IPS DF 4.7 (cell line): ENCODE results near the gene GLYR1.

Experiments
- DNase-seq: peaks from one replicate; pipeline ENCODE4 v3.0.0-alpha.2; 2013; ENCODE audit warnings: low spot score; ENCODE audit errors: extremely low read depth

The GLYR1 gene

DNA sequence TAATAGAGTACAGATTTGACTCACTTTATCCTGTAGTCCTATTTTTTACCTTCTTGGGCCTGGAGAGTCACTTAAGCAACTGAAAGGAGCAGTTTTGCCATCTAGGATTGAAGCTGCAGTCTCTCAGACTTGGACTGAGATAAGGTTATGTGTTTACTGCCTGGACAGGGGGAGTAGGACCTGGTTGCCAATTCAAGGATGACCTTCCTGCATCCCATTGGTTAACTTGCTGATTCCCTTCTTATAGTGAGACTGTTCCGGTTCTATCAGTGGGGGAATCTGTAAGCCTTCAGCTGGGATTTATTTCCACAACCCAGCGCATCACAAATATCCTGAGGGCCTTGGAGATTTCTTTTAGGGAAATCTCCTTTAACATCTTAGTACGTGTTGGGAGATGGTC, 3.1 kb upstream of the GLYR1 start:
- no peak for DNase-seq

DNA sequence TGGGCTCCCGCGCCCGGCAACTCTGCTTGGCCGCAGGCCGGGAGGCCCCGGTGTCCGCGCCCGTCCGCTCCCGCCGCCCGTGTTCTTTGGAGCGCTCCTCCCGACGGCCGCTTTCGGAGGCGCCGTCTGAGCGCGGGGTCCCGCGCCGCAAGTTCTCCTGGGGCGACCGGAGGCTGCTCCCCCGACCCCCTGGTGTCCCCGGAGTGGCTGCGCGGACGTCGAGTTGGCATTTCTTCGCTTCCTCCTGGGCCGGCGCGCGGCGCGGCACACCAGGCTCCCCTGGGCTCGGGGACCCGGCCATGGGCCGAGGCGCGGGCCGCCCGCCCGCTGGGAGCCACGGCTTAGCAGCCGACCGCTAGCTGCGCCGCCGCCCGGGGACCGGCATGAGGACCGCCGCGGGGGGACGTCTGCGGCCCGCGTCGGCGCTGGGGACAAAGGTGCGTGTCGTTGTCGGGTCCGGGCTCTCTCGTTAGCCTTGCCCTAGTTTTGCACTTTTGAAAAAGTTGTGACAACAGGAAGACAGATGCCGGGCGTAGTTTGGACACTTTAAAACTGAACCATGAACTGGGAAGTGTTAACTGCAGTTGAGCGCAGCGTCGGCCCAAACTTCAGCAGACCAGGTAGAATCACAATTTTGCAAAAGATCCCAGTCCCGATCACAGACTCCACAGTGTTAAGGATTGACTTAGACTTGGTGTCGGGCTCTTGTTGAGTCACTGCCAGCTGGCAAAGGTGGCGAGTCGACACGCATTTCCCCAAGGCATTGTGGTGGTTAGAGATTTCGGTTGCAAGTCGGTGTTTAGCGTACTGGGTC, 893 bp upstream of the GLYR1 start:
- no peak for DNase-seq

GRCh38 chr16:4846503-4846900, 586 bp downstream of the GLYR1 start:
- no peak for DNase-seq

- no peak for DNase-seq
These were observed 6.1 kb downstream of the GLYR1 start for GRCh38 chr16:4840984-4841383.

GRCh38 chr16:4839942-4840341, 7.1 kb downstream of the GLYR1 start:
- DNase-seq = no peak

DNA sequence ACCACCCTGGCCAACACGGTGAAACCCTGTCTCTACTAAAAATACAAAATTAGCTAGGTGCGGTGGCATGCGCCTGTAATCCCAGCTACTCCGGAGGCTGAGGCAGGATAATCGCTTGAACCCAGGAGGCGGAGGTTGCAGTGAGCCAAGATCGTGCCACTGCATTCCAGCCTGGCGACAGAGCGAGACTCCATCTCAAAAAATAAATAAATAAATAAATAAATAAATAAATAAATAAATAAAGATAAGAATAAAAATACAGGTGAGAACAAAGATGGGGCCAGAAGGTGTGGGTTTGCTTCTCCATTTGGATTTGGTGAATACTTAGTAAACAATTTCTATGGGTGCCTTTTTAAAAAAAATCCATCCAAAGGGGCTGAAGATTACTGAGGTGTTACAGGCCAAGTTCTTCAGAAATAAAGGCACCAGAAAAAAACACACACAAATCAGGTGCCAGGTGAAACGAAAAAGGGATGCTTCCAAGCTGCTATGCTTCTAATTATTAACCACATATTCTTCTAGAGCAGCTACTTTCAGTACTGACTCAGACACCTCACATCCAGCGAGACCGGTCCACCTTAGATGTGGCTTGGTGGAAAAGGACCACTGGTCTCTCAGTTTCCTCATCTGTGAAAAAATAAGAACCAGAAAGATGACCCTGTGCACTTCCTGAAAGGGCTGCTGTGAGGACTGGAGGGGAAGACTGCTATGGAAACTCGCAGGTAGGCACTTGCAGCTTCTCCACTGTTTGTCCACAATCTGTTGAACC, 9.2 kb downstream of the GLYR1 start:
- no peak for DNase-seq

- DNase-seq = no peak
These were observed 10.4 kb downstream of the GLYR1 start for GRCh38 chr16:4836727-4837126.

DNA sequence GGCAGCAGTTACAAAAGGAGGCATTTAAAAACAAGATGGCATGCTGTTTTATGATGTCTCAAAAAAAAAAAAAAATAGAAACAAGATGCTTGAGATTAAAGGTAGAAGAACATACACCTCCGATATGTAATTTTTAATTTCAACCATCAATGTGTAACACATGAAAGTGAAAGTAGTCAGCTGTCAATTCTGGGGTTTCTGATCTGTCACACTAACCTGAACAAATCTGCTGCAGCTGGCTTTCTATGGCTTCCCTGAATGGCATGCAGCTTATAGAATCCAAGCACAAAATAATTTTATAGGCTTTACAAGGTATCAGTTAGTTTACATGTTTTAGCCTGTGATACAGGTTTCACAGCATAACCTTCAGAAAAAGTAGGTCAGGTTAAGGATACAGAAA, 13.5 kb downstream of the GLYR1 start:
- no peak for DNase-seq

DNA sequence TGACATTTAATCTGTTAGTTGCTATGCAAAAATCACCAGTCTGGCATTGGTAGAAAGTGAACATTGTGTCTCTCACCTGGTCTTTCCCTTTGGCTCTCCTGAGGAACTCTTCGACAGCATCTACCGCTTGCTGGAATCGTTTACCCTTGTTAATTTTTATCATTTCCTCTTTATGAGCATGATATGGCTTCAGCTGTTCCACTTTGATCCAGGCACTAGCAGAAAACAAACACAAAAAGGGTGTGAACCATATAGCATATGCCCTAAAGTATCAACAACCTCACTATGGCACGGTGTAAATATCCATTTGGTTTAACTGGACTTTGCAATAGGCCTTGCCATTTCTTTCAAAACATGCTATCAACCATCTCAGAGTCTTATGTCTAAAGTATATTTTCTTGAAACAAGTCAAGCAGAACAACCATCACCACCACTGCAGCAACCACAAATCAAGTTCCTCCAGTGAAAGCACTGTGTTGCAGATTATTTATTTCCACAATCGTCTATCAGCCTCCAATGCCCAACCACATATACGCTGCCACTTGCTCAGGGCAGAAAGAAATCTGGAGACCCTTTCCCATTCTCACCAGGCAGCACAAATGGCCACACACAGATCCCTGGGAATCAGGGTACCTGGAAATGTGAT, 14.3 kb downstream of the GLYR1 start:
- DNase-seq = no peak

DNA sequence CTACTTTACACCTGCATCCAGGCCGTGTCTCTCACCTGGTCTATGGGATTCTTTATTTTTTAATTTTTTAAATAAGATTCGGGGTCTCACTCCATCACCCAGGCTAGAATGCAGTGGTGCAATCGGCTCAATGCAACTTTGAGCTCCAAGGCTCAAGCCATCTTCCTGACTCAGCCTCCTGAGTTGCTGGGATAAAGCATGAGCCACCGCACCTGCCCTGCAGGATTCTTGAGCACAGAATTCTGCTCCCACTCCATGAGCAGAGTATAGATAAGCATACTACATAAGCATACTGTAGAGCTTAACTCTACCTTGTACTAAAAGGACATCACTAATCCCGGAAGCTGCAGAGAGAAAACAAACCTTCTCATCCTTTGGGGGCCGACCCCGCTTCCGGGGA, 15.5 kb downstream of the GLYR1 start:
- DNase-seq = no peak

GRCh38 chr16:4830408-4830807, 16.7 kb downstream of the GLYR1 start:
- DNase-seq = no peak

DNA sequence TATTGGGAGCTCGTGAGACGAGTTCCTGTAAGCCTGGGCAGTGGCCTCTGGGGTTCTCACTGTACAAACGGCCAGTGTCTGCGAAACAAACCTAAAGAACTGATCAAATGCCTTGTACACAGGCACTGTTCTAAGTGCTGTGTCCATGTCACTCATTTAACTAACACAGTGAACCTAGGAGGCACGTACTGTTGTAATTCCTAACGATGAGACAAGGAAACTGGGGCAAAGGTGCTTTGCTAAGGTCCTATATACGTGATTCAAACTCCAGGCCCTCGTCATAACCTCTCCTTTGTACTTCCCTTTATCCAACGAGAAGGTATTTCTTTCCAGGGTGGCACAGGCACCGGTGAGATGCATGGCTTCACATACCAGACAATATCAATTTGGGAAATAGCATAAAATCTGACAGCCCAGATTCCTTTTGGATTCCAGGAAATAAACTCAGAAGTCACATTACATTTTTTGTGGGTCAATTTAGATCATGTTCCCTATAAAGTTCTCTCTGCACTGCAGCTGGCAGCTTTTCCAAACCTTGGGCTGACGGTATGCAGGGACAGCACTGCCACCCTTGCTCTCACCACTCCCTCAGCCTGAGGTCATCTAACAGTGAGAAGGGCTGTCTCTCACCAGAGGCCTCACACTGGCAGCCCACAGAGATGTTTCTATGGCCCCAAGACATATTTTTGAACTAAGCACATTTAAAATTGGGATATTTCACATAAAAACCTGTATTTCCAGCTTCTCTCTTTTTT, 18.3 kb downstream of the GLYR1 start:
- DNase-seq = no peak

GRCh38 chr16:4826980-4827379, 20.1 kb downstream of the GLYR1 start:
- DNase-seq = no peak

- no peak for DNase-seq
These were observed 20.6 kb downstream of the GLYR1 start for GRCh38 chr16:4826526-4826925.

GRCh38 chr16:4825196-4825595, 21.9 kb downstream of the GLYR1 start:
- DNase-seq = no peak

DNA sequence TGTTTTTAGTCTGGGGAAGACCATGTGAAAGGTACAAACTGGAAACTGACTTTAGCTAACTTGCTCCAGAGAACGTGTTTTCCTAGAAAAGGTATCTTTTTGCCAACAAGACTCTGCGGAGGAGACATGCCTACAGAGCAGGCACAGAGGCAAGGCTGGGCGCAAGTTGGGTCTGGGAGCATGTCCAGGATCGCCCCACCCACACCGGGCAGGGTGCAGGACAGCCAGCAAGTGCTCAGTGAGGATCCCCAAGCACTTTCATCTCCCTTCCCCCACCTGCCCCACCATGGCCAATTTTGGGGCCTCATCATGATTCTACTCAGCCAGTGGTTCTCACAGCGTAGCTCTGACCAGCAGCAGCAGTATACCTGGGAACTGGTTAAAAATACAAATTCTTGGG, 26.4 kb downstream of the GLYR1 start:
- DNase-seq = no peak

DNA sequence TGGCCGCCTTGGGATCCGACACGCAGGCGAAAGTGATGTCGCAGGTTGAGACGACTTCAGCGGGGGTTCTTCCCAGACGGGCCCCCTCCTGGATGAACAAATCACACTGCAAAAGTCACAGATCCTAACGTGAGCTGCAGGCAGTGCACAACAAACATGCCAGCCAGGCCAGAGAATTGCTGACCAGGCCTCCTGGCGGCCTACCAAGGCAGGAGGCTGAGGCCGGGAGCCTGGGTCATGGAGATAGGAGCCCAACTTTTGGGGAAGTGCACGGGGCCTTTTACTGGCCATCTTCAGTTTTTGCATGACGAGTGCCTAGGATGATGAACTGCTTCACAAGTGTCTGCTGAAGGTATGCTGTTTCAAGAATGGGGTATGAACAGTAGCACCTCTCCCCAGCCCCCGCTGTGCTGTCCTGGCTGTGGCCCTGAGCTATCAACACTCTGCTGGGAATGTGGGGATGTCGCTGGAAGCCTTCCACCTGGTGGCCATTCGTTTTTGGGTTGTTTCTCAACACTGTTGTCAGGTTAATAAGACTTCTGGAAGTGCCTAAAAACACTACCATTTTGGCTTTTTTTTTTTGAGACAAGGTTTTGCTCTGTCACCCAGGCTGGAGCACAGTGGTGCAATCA, 32.4 kb downstream of the GLYR1 start:
- no peak for DNase-seq

GRCh38 chr16:4814046-4814445, 33.0 kb downstream of the GLYR1 start:
- DNase-seq = no peak

- DNase-seq = no peak
These were observed 33.7 kb downstream of the GLYR1 start for GRCh38 chr16:4813251-4814003.

GRCh38 chr16:4811773-4812172, 35.3 kb downstream of the GLYR1 start:
- no peak for DNase-seq
